ENCODE data around the gene RHOU.

DNA sequence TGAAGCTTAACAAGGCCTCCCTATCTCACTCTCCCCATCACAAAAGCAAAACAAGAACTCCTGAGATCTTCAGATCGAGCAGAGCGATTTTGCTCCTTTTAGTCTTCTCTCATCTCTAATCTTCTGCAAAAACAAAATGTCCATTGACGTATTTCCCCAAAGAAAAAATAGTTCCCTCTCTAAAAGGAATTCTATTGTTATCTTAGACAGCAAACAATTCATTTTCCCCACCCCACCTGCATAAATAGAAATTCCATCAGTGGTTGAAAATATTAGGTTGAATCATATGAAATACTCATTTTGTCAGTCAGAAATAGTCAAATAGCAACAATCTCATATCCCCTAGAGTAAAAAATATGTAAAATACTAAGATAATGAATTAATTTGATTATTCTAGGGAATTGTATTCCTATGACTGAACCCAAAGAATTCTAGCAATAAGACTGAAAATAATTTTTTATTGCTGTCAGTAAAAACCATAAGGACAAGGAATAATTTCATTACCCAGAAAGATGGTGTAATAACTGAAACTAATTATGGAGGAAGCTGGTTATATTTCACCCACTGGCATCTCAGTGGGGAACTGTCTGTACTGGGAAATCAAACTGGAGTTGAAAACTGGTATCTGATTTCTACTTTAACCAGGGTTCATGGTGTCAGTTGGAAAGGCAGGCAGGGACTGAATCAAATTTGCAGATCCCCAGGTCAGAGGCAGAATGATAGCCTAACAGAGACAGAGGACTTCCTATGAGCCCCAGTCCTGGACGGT lies 51.3 kb downstream of the RHOU start:
- TF ChIP-seq POLR2A (IDR thresholded peaks at IDR 0.05) (no peak), POLR2AphosphoS5 (IDR thresholded peaks at IDR 0.05) (no peak)
- TF ChIP-seq, protein P1, sequence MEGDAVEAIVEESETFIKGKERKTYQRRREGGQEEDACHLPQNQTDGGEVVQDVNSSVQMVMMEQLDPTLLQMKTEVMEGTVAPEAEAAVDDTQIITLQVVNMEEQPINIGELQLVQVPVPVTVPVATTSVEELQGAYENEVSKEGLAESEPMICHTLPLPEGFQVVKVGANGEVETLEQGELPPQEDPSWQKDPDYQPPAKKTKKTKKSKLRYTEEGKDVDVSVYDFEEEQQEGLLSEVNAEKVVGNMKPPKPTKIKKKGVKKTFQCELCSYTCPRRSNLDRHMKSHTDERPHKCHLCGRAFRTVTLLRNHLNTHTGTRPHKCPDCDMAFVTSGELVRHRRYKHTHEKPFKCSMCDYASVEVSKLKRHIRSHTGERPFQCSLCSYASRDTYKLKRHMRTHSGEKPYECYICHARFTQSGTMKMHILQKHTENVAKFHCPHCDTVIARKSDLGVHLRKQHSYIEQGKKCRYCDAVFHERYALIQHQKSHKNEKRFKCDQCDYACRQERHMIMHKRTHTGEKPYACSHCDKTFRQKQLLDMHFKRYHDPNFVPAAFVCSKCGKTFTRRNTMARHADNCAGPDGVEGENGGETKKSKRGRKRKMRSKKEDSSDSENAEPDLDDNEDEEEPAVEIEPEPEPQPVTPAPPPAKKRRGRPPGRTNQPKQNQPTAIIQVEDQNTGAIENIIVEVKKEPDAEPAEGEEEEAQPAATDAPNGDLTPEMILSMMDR (IDR thresholded peaks at IDR 0.05) = no peak
